ENCODE results near the gene RPS25.

- TF ChIP-seq CTCF (IDR thresholded peaks at IDR 0.05) (no peak), TCF7L2 (IDR thresholded peaks at IDR 0.05; ENCODE audit: low read depth, low read length) (no peak; the same call in 1 of the 2 replicates)
These were observed 49.5 kb upstream of the RPS25 start, which contains the start of gene VPS11 for GRCh38 chr11:119067371-119068222.

Measured in Panc1 (cell line).